T-helper 2 cell treated with Interferon-gamma antibody and Interleukin-4, amounts not matched to agents 5 μg/mL and 100 μg/mL, for 36 hours (primary cell): ENCODE data around the gene KCNN1.
A peak's percentile ranks its signal among the peaks of the same experiment; 100 is the strongest.

Experiments used
- DNase-seq: peaks from one replicate; pipeline ENCODE4 v3.0.0; 2021; ENCODE audit warnings: low spot score
- H3K27ac Mint-ChIP-seq: one replicate; pipeline ENCODE4 v1.8.0; 2021; ENCODE audit warnings: mild to moderate bottlenecking, mixed read lengths
- H3K27me3 Mint-ChIP-seq: one replicate; pipeline ENCODE4 v1.8.0; 2021; ENCODE audit warnings: low read depth, mixed read lengths
- H3K36me3 Mint-ChIP-seq: one replicate; pipeline ENCODE4 v1.8.0; 2021; ENCODE audit warnings: low read depth, mixed read lengths
- H3K4me1 Mint-ChIP-seq: one replicate; pipeline ENCODE4 v1.8.0; 2021; ENCODE audit warnings: low read depth, mixed read lengths
- H3K4me3 Mint-ChIP-seq: one replicate; pipeline ENCODE4 v1.8.0; 2022; ENCODE audit warnings: mild to moderate bottlenecking, moderate library complexity, mixed read lengths
- H3K9me3 Mint-ChIP-seq: one replicate; pipeline ENCODE4 v1.8.0; 2021; ENCODE audit warnings: mixed read lengths

Gene KCNN1

DNA sequence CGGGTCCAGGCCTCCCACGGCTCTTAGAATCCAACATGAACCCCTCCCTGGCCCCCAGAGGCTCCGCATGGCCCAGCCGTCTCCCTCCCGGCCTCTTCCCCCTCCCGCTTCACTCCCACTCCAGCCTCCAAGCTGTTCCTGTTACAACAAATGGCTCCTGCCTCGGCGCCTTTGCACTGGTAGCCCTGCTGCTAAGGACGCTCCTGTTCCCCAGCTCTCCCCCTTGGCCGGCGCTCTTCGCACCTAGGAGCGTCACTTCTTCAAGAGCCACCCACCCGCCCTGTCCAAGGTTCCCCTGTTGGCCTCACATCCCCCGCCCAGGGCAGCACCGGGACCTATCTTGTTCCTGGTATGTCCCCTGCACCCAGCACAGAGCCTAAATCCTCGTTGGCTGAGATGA lies 24.7 kb upstream of the KCNN1 start:
- H3K9me3 Mint-ChIP-seq: no peaks in the 10 kb centered on the region
- peaks cover 7% of the 10 kb centered on the region for H3K36me3 Mint-ChIP-seq
- DNase-seq: no peak
- H3K27me3 Mint-ChIP-seq: no peaks in the 10 kb centered on the region
- peaks cover 5% of the 10 kb centered on the region for H3K4me1 Mint-ChIP-seq
- no peak overlapping the region for H3K27ac Mint-ChIP-seq
- H3K4me3 Mint-ChIP-seq: no peak overlapping the region

DNA sequence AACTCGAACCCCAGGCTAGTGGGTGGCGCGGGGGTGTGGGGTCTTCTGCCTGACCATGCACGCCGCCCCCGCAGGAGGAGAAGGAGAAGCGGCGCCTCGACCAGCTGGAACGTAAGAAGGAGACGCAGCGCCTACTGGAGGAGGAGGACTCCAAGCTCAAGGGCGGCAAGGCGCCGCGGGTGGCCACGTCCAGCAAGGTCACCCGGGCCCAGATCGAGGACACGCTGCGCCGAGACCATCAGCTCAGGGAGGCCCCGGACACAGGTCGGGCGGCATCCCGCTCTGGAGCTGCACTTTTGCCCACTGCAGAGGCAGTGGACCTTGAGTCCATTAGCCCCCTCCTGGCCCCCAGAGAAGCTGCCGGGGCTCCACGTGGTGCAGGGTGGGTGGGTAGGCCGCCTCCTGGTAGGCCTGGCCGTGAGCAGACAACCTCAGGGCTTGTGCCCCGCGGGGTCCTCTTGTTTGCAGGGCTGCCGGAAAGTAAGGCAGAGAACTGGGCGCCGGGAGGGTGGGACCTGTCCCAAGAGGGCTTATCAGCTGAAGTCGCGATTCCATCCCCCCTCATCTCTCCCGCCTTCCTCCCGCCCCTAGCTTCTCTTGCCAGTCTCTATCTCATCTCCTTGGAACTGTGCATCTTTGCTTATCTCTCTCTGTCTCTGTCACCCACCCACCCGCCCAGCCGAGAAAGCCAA lies 24.2 kb upstream of the KCNN1 start:
- Mint-ChIP-seq H3K27me3 (no peaks in the 10 kb centered on the region), H3K36me3 (peaks cover 7% of the 10 kb centered on the region), H3K9me3 (no peaks in the 10 kb centered on the region), H3K4me3 (no peak overlapping the region), H3K4me1 (peaks cover 9% of the 10 kb centered on the region), H3K27ac (no peak overlapping the region)
- no peak for DNase-seq

DNA sequence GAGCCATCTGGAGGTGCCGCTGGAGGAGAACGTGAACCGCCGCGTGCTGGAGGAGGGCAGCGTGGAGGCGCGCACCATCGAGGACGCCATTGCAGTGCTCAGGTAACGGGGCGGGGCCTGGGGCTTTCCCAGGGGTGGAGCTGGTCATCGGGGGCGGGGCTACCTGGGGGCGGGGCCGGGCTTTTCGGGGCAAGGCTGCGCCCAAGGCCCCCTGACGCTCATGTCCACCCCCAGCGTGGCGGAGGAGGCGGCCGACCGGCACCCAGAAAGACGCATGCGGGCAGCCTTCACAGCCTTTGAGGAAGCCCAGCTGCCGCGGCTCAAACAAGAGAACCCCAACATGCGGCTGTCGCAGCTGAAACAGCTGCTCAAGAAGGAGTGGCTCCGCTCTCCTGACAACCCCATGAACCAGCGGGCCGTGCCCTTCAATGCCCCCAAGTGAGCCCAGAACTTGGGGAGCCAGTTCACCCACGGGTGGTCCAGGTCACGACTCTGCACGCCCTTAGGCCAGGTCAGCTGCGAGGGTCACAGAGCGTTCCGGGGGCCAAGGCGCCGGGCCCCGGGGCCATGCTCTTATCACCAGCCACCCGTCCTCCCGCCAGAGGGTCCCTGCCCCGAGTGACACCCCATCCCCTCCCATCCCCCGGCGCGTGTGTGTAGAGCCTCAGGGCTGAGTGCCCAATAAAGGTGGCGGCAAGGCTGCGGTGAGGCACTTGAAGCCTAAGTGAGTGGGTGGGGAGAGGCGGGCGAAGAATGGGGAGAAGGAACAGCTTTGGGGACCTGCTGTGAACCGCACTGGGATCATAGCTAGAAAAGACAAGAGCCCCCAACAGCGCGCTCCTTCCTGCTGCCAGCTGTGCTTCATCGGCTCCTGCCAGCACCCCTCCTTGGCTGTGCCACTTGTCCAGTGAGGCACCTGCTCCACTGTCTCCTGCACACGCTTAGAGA lies 23.4 kb upstream of the KCNN1 start:
- DNase-seq: no peak
- Mint-ChIP-seq H3K4me1 (peaks cover 9% of the 10 kb centered on the region), H3K36me3 (peaks cover 7% of the 10 kb centered on the region), H3K27ac (no peak overlapping the region), H3K9me3 (no peaks in the 10 kb centered on the region), H3K27me3 (peaks cover under 1% of the 10 kb centered on the region), H3K4me3 (no peak overlapping the region)

DNA sequence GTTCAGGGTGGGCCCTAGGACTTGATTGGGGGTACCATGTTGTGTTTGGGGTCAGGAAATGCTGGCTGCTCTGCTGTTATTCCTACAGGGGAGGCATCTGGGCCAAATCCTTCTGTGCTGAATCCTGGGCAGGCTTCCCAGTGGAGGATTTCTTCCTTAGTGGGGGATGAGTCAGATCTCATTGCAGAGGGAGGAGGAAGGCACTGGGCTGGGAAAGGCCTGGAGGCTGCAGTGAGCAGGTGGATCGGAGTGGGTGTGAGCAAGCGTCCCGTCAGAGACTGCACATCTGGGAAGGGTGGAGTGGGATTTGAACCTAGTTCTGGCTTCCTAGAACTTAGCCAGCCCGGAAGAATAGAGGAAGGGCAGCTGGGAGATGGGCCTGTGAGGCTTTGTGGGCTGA lies 22.6 kb upstream of the KCNN1 start:
- peaks cover 5% of the 10 kb centered on the region for H3K36me3 Mint-ChIP-seq
- no peak for DNase-seq
- H3K4me3 Mint-ChIP-seq: no peak overlapping the region
- no peak overlapping the region for H3K27ac Mint-ChIP-seq
- H3K27me3 Mint-ChIP-seq: peaks cover 8% of the 10 kb centered on the region
- H3K9me3 Mint-ChIP-seq: no peaks in the 10 kb centered on the region
- peaks cover 12% of the 10 kb centered on the region for H3K4me1 Mint-ChIP-seq

DNA sequence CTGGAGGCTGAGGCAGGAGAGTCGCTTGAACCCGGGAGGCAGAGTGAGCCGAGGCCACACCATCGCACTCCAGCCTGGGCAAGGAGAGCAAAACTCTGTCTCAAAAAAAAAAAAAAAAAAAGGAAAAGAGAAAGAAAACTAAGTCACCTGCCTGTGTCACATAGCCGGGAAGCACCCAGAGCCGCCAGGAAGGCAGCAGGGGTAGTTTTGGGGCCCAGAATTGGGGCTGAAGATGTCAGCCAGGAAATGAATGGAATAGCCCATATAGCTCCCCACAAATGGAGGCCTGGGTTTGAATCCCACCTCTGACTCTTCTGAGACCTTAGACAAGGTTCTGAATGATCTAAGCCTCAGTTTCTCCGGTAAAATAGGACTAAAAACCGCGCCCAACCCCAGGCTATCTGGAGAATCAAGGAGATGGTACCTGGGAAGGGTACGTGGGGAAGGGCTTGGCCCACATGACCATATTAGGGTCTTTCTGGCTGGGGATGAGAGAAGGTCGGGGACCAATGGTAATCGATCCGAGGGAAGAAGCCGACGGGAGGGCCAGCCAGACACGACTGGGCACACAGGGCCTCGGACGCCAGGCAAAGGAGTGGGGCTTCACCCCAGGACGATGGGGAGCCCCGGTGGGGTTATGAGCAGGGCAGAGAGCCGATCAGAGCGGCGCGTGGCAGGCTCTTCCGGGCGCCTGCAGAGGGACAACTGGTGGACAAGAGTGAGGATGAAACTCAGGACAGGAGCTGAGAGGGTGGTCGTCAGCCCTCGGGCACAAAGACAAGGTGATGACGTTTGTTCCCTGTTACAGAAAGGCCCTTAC lies 19.7 kb upstream of the KCNN1 start:
- H3K4me1 Mint-ChIP-seq: peaks cover 29% of the 10 kb centered on the region
- H3K27ac Mint-ChIP-seq: peak overlapping the region; percentile 74

DNA sequence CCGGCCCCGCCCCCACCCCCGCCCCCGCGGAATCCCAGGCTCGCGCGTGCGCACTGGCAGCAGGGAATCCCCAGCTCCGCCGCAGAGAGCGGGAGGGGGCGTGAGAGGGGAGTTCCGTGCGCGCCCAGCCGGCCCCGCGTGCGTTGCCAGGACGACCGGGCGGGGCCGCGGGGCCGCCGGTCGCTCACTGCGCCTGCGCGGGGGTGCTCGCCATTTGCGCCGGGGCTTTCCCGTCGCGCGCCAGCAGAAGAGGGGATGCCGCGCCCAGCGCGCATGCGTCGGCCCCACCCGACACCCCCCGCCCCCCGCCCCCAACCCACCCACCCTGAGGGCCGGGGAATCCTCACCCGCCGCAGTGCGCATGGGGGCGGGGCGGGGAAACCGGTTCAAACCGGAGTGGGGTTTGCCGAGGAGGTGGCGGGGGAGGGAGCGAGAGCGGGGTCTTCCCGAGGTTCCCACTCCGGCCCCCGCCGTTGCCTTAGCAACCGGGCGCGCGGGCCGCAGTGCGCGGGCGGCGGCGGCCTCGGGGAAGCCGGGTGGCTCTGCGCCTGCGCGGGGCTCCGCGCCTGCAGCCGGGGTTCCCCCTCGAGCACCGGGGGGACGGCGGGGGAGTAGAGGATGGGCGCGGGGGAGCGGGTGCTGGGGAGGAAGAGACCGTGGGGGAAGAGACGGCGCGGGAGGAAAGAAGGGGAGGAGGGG lies 18.9 kb upstream of the KCNN1 start:
- peak; percentile 97 for DNase-seq
- peak overlapping the region; percentile 41 for H3K27ac Mint-ChIP-seq
- peaks cover 29% of the 10 kb centered on the region for H3K4me1 Mint-ChIP-seq
- H3K27me3 Mint-ChIP-seq: peaks cover 40% of the 10 kb centered on the region
- no peaks in the 10 kb centered on the region for H3K36me3 Mint-ChIP-seq
- H3K4me3 Mint-ChIP-seq: peak overlapping the region; percentile 49
- no peaks in the 10 kb centered on the region for H3K9me3 Mint-ChIP-seq

More for the DNA sequence above, 19.7 kb upstream of the KCNN1 start:
- Mint-ChIP-seq H3K27me3 (peaks cover 34% of the 10 kb centered on the region), H3K4me3 (peak overlapping the region; percentile 84), H3K36me3 (no peaks in the 10 kb centered on the region), H3K9me3 (no peaks in the 10 kb centered on the region)
- no peak for DNase-seq

DNA sequence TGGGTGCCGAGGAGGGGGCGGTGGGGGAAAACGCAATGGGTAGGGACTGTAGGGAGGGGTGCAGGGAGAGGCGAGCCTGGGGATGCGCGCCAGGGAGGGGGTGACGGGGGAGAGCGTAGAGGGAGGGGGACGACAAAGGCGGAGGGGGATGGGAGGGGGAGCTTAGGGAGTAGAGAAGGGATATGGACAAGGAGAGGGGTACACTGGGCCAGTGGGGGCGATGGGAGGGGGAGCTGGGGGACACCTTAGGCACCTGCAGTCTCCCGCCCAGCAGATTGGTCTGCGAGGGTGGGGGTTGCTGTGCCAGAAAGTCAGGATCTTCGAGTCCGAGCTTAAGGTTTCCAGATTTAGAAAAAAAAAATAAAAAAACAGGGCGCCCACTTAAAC lies 18.4 kb upstream of the KCNN1 start:
- Mint-ChIP-seq H3K27me3 (peaks cover 46% of the 10 kb centered on the region), H3K4me3 (peak overlapping the region; percentile 49), H3K27ac (peak overlapping the region; percentile 41), H3K36me3 (no peaks in the 10 kb centered on the region), H3K4me1 (peaks cover 29% of the 10 kb centered on the region), H3K9me3 (no peaks in the 10 kb centered on the region)
- no peak for DNase-seq

DNA sequence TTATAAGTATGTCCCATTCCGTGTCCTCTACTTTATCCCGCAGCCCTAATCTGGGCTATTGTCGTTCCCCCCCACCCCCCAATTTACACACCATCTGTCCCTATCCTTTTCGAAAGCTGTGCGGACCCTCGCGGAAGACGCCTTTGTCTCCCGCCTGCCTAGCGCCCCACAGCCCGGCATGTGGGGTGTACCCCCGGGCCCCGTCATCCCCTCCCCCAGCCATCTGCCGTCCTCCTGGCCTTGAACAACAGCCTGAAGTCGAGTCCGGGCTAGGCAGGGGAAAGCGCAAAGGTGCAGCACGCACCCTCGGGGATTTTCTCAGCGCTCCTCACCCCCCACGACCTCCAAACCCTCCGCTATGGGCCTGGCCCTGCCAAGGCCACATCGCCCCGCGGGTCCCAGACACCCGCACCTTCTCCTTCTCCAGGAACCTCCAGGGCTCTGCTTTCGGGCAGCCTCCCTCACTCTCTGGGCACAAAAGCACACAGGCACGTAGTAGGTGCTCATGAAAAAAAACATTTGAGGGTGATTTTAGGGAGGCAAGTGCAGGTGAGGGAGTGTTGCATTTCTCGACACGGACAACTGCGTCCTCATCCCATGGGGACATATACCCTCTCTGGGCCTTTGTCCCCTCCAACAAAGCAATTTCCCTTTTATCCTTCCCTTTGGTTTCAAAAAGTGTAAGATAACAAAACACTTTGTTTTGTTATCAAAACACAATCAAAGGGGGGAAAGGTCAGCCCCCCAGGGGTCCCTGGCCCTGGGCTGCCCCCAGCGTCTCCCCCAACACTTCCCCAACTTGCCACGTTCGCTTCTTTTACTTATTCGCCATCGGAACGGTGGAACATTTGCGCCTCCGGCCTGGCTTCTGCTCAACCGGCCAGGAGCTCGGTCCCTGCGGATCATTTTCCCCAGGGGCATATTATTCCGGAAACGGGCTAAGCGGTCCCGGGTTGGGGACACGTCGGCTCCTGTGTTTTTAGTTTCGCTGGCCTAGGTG lies 17.7 kb upstream of the KCNN1 start:
- H3K27me3 Mint-ChIP-seq: peaks cover 53% of the 10 kb centered on the region
- H3K27ac Mint-ChIP-seq: peak overlapping the region; percentile 15
- no peaks in the 10 kb centered on the region for H3K36me3 Mint-ChIP-seq
- H3K4me1 Mint-ChIP-seq: peaks cover 29% of the 10 kb centered on the region
- no peaks in the 10 kb centered on the region for H3K9me3 Mint-ChIP-seq
- H3K4me3 Mint-ChIP-seq: peak overlapping the region; percentile 49
- no peak for DNase-seq

DNA sequence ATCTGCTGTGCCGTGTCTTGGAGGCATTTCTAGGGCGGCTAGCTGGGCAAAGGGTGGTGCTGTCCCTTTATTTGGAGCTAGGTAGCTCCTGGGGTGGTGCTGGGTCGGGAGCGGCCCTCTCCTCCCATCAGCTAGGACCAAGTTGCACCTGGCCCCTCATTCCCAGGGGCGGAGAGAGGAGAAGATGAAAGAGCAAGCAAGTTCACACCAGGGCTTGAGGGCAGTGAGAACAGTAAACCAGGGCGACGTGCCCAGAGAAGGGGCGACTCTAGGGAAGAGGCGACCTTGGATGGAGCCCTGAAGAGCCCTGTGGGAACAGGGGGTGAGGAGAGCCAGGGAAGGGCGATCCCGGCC lies 17.0 kb upstream of the KCNN1 start:
- Mint-ChIP-seq H3K36me3 (no peaks in the 10 kb centered on the region), H3K27me3 (peaks cover 60% of the 10 kb centered on the region), H3K27ac (peak overlapping the region; percentile 58), H3K9me3 (no peaks in the 10 kb centered on the region), H3K4me1 (peaks cover 29% of the 10 kb centered on the region), H3K4me3 (peak overlapping the region; percentile 49)
- no peak for DNase-seq

DNA sequence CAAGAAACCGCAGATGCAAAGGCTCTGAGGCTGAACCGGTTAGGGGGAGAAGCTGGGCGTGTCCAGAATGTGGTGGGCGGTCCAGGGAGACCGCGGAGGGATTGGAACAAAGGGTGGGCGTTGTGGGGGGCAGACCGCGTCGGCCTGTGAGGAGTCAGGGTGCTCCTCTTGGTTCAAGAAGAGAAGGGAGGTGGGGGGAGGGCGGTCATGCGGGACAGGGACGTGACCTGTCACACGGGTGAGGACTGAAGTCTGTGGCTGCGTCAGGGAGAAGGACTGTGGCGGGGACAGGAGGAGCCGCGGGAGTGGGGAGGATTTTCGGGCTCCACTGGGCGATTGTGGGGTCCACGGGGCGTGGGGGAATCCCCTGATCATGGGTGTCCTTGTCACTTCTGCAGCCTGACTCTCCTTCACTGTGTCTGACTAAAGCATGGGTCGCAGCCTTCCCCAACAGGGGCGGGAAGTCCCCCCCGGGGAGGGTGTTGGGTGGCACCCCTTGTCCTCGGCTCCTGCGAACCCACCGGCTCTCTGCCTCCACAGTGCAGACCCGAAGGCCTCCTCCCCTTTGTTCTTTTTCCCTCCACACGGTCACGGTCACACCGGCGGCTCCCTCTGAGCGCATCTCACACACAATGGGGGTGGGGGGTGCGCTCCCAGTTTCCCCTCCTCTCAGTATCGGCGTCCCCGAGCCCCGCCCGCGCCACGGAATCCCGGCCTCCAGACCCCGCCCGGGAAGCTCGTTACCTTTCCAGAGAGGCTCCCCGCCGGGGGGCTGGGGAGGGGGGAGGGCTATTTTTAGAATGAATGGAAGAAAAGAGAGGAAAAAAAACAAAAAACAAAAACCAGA lies 16.4 kb upstream of the KCNN1 start:
- Mint-ChIP-seq H3K9me3 (no peaks in the 10 kb centered on the region), H3K4me1 (peaks cover 29% of the 10 kb centered on the region), H3K4me3 (peak overlapping the region; percentile 49), H3K27me3 (peaks cover 60% of the 10 kb centered on the region), H3K27ac (no peak overlapping the region), H3K36me3 (no peaks in the 10 kb centered on the region)
- peak; percentile 51 for DNase-seq

DNA sequence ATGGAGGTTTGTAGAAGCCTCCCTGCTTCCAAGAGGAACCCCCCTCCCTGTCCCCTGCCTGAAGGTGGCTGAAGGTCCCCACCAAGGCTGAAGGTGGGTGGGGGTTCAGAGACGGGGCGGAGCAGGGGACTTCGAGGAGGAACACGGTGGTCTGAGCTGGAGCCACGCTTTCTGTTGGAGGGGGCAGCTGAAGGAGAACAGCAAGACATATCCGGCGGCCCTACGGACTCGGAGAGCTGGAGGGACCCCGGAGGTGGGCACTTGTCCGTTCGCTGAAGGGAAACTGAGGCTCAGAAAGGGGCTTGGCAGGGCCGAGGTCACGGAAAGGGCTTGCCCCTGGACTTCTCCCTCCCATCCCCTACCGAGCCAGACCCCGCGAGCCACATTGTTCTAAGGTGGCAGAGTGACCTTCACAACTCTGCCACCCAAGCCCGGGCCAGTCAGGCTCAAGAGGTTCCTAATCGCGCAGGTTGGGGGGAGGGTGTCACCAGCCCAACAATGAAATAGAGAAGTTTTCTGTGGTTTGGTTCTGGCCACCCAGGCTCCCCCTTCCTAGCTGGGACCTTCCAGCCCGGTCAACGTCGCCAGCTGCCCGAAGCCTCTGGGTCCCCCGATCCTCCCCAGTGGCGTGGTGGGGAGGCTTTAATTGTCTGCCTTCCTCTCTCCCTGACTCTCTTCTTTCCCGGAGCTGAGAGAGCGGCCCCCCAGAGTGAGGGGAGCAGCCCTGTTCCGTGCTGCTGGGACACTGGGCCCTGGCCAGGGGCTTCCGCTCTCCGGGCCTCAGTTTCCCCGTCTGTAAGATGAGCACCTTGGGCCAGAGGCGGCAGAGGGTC lies 15.5 kb upstream of the KCNN1 start:
- H3K4me3 Mint-ChIP-seq: no peak overlapping the region

More for the DNA sequence above, 15.5 kb upstream of the KCNN1 start:
- Mint-ChIP-seq H3K4me1 (peaks cover 27% of the 10 kb centered on the region), H3K9me3 (no peaks in the 10 kb centered on the region), H3K27me3 (peaks cover 60% of the 10 kb centered on the region), H3K36me3 (no peaks in the 10 kb centered on the region), H3K27ac (no peak overlapping the region)
- DNase-seq: no peak
